Cardiac muscle cell (in vitro differentiated cells and primary cell): Measurements from ENCODE around the gene PCDHGA6. TPM values are rescaled to one million over a fixed set of nuclear protein-coding genes. Genes with fewer than 3 reads are reported as not detected.
"Not testable (repeated sequence)": the region's sequence is repeated elsewhere in the genome, so short reads cannot be mapped to it uniquely, and the experiment has no call there.

Experiments used
- DNase-seq, 2 donors: peaks; one replicate each; pipeline versions ENCODE4 v3.0.0 to v3.0.0-alpha.2; 2010 to 2017; ENCODE audit warnings: low read depth in 1 of 2, low spot score in 1 of 2
- H3K27ac ChIP-seq: fragments of 200-600 bp; sonication (generic); 2 replicates; pipeline ENCODE4 v1.5.1; 2016
- H3K27me3 ChIP-seq: fragments of 200-600 bp; sonication (generic); 2 replicates; pipeline ENCODE4 v1.6.0; 2016; ENCODE audit warnings: control low read depth
- H3K36me3 ChIP-seq: fragments of 200-600 bp; sonication (generic); 2 replicates; pipeline ENCODE4 v1.5.1; 2016; ENCODE audit warnings: control low read depth
- H3K4me1 ChIP-seq: fragments of 200-600 bp; sonication (generic); 2 replicates; pipeline ENCODE4 v1.8.1; 2017; ENCODE audit warnings: low read depth, mild to moderate bottlenecking, mixed run types
- H3K4me3 ChIP-seq: fragments of 200-600 bp; sonication (generic); 2 replicates; pipeline ENCODE4 v1.5.1; 2016; ENCODE audit warnings: mild to moderate bottlenecking
- H3K9me3 ChIP-seq: fragments of 200-600 bp; sonication (generic); 2 replicates; pipeline ENCODE4 v1.5.1; 2017; ENCODE audit warnings: low read depth, mild to moderate bottlenecking, control low read depth
- CTCF ChIP-seq: IDR thresholded peaks from 2 replicates; pipeline ENCODE4 v1.5.1; 2012; ENCODE audit warnings: low read depth, mild to moderate bottlenecking, low read length
- polyA plus RNA-seq: library from polyadenylated mRNA; unstranded; fragments of >200 nt; fragmentation: Nextera tagmentation; extraction: Ambion mirVana; gene quantifications from 2 replicates; pipeline ENCODE4 v1.2.1, GENCODE V29; 2016
- total RNA-seq: library from RNA; depleted of rRNA; stranded (reverse); fragments of >200 nt; gene quantifications from 2 replicates; pipeline ENCODE4 v1.2.3, GENCODE V29; 2016

Gene PCDHGA6
- total and polyA plus RNA-seq, 2 experiments from 2014 or later, result 0.66 TPM; not detected in 1

- peaks cover 12% of the 10 kb centered on the region for H3K9me3 ChIP-seq
Observed at GRCh38 chr5:141413540-141414069, 39.9 kb downstream of the PCDHGA6 start.

GRCh38 chr5:141414548-141415274 lies 41.0 kb downstream of the PCDHGA6 start:
- DNase-seq, H3K4me1 ChIP-seq, H3K4me3 ChIP-seq, H3K27me3 ChIP-seq, H3K27ac ChIP-seq, H3K36me3 ChIP-seq: not testable (repeated sequence)
- H3K9me3 ChIP-seq, result peaks cover 16% of the 10 kb centered on the region

More at GRCh38 chr5:141413540-141414069, 39.9 kb downstream of the PCDHGA6 start:
- no peak for TF ChIP-seq CTCF
- H3K27me3 ChIP-seq, result no peaks in the 10 kb centered on the region
- no peak for DNase-seq
- no peaks in the 10 kb centered on the region for H3K36me3 ChIP-seq
- peak overlapping the region; percentile 56 for H3K4me3 ChIP-seq
- H3K4me1 ChIP-seq, result peaks cover 4% of the 10 kb centered on the region
- no peak overlapping the region for H3K27ac ChIP-seq

- H3K27me3 ChIP-seq, H3K4me3 ChIP-seq, DNase-seq, H3K27ac ChIP-seq, H3K4me1 ChIP-seq, H3K36me3 ChIP-seq: not testable (repeated sequence)
- H3K9me3 ChIP-seq, result peaks cover 16% of the 10 kb centered on the region
Observed at GRCh38 chr5:141415275-141415618, 41.6 kb downstream of the PCDHGA6 start.

GRCh38 chr5:141417494-141418172 lies 43.9 kb downstream of the PCDHGA6 start, which contains the start of gene PCDHGB7:
Gene PCDHGB7, plus strand, starts transcription at chr5:141417677. Its CDS starts 183 bp downstream, at chr5:141417860.
- H3K4me1 ChIP-seq, H3K36me3 ChIP-seq, H3K27me3 ChIP-seq: not testable (repeated sequence)
- H3K9me3 ChIP-seq, result peaks cover 22% of the 10 kb centered on the region
- H3K27ac ChIP-seq, result peak within 1 kb of the TSS; percentile 69
- H3K4me3 ChIP-seq, result peak within 1 kb of the TSS; percentile 35
- peak; percentile 78 to 88 for DNase-seq
- peak; percentile 77 for TF ChIP-seq CTCF

- TF ChIP-seq CTCF, result no peak
- peaks cover 6% of the 10 kb centered on the region for H3K36me3 ChIP-seq
- H3K27ac ChIP-seq, result no peak overlapping the region
- no peak overlapping the region for H3K4me3 ChIP-seq
- DNase-seq, result no peak
- H3K9me3 ChIP-seq, result peaks cover 23% of the 10 kb centered on the region
- no peaks in the 10 kb centered on the region for H3K4me1 ChIP-seq
- H3K27me3 ChIP-seq, result no peaks in the 10 kb centered on the region
Observed at GRCh38 chr5:141419074-141419880, 45.6 kb downstream of the PCDHGA6 start.

GRCh38 chr5:141420855-141421488 lies 47.3 kb downstream of the PCDHGA6 start, which contains the start of gene PCDHGA11:
Gene PCDHGA11, plus strand, starts transcription at chr5:141421051. Its CDS starts 177 bp downstream, at chr5:141421228.
- Histone ChIP-seq H3K9me3 (peaks cover 23% of the 10 kb centered on the region), H3K4me3 (no peak within 1 kb of the TSS), H3K36me3 (peaks cover 6% of the 10 kb centered on the region), H3K27me3 (no peaks in the 10 kb centered on the region), H3K4me1 (no peaks in the 10 kb centered on the region), H3K27ac (no peak within 1 kb of the TSS)
- peak; percentile 61 for TF ChIP-seq CTCF
- peak in 1 of 2 donors; percentile 73 for DNase-seq
